GM19468 (cell line): Measurements from ENCODE around the gene EIF3M.

Source experiments
- ATAC-seq: cut with Tn5 transposase; IDR thresholded peaks from one replicate; pipeline ENCODE4 v1.9.1; 2021; ENCODE audit warnings: mild to moderate bottlenecking, moderate library complexity, moderate number of reproducible peaks; ENCODE audit not compliant: unreplicated experiment; ENCODE audit errors: extremely low read depth

Gene EIF3M

DNA sequence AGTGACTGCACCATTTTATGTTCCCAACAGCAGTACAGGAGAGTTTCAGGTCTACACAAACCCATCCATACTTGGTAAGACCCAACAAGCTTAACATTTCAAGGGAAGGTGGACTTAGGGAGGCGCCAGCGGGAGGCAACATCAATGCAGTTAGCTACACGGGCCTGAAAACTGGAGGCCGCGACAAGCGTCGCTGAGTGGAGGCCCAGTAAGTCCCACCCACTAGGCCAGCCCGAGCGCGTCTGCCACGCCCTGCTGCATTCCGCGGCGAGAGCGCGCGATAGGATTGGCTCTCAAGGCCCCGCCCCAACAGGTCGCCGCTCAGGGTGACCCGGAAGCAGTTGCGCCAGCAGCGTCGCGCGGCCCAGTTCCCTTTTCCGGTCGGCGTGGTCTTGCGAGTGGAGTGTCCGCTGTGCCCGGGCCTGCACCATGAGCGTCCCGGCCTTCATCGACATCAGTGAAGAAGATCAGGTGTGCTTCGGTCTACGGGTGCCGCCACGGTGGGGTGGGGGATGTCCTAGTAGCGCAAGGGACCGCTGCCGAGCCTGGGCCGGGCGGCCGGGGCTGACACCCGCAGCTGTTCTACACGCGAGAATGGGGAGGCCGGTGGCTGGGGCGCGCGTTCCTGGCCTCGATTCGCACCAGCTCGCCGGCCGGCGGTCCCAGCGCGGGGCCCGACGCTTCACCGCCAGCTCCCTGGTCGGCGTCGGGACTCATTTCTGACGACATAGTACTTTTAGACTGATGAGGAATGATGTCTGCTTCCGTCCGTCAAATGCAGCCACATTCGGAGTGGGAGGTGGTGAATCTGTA, at the start of gene EIF3M:
EIF3M (plus strand) TSS at position 373 of the 813 bp plus-strand sequence; CDS start at position 430, 57 bp downstream.
- peak; percentile 88 for ATAC-seq

GRCh38 chr11:32538804-32539203, 44.8 kb upstream of the EIF3M start:
- no peak for ATAC-seq

GRCh38 chr11:32549611-32550187, 33.9 kb upstream of the EIF3M start:
- no peak for ATAC-seq

DNA sequence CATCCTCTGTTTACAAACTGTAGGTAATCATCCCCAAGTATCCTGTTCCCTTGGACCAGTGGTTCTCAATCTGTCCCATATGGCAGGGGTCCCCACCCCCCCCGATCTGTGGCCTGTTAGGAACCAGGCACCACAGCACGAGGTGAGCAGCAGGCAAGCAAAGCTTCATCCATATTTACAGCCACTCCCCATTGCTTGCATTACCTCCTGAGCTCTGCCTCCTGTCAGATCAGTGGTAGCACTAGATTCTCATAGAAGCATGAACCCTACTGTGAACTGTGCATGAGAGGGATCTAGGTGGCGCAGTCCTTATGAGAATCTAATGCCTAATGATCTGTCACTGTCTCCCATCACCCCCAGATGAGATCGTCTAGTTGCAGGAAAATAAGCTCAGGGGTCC, 33.4 kb upstream of the EIF3M start:
- no peak for ATAC-seq

GRCh38 chr11:32555091-32555490, 28.5 kb upstream of the EIF3M start:
- ATAC-seq: no peak

GRCh38 chr11:32555895-32556294, 27.7 kb upstream of the EIF3M start:
- no peak for ATAC-seq

GRCh38 chr11:32561835-32562234, 21.8 kb upstream of the EIF3M start:
- ATAC-seq: no peak

DNA sequence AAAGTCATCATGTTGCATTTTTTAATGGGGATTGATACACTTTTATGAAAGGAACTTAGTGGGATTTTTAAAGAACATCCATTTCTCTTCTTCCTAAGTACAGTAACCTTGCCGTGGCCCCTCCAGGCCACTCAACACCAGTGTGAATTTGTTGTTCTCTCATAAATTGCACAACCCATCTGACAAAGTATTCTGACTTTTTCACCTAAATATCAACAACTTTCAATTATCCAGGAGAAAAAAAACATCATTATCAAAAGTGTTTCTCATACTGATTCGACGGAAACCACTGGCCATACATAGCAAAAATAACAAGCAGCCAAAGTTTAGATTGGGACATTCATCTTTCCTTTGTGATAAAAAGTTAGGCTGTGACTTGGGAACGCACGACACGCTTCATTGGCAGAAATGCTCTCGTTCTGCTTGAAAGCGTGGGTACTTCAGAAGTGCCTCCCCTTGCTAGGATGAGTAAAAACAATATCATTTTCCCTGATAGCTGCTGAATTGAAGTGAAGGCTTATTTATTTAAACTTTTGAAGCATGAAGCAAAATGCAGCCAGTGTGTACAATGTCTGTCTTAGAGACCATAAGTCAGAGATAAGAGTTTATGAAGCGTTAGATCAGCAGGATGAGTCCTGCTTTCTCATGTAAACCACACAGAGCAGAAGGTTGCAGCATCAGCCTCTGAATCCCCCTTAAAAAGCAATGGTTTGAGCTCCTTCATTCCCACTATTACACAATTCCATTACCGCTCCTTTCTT, 20.6 kb upstream of the EIF3M start:
- no peak for ATAC-seq

DNA sequence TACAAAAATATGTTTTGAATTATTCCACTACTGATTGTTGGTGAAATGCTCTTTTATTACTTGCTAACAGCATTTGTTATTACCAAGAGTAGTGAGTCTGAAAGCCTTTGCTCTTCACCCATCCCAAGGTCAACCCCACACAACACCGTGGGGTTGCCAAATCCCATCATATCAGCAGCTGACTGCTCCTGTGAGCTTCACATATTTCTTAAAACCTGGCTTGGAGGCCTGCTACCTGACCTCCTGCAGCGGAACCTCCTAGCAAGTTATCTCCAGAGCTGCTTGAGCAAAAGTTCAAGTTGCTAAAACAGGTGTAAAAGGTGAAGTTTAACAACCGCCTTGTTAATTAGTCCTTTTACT, 20.1 kb upstream of the EIF3M start:
- no peak for ATAC-seq

- no peak for ATAC-seq
Observed at GRCh38 chr11:32566517-32566916, 17.1 kb upstream of the EIF3M start.

DNA sequence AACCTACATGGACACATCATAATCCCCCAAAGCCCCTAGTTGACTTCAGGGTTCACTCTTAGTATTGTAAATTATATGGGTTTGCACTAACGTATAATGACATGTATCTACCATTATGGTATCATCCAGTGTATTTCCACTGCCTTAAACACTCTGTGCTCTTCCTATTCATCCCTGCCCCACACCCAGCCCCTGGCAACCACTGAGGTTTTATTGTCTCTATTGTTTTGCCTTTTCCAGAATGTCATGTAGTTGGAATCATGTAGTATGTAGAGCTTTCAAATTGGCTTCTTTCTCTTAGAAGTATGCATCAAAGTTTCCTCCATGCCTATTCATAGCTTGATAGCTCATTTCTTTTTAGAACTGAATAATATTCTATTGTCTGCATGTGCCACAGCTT, 16.5 kb upstream of the EIF3M start:
- no peak for ATAC-seq

- ATAC-seq: no peak
Observed at GRCh38 chr11:32569313-32569881, 14.2 kb upstream of the EIF3M start.

- ATAC-seq: no peak
Observed at GRCh38 chr11:32571039-32571438, 12.6 kb upstream of the EIF3M start.

DNA sequence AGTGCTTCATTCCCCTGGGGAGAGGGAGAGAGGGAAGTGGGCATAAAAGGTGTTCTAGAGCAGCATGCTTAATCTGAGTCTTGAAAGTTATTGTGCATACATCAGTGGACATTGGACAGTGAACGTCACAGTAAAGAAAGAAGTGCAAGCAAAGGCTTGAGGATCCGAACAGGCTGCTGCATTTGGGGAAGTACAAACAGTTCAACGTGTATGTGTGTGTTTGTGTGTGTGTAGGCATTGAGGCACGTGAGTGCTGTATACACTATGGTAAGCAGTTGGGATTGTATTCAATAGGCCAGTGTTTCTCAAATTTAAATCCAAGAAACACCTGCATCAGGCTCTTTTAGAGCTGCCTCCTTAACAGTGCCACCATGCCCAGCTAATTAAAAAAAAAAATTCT, 10.4 kb upstream of the EIF3M start:
- no peak for ATAC-seq

DNA sequence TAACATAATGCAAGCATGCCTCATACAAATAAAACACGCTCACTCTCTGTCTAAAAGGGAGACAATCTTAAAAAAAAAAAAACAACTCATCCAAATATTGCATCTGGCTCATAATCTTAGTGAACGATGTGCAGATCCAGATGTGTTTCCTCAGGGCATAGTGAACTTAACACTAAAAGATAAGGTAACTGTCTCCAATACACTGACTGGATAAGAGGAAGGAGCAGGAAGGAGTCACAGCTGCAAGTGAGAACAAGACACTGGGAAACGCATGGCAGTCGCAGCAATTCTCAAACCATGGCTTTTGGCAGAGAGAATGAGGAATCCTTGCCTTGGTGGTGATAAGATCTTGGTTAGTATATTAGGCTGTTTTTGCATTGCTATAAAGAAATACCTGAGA, 9.2 kb upstream of the EIF3M start:
- no peak for ATAC-seq

DNA sequence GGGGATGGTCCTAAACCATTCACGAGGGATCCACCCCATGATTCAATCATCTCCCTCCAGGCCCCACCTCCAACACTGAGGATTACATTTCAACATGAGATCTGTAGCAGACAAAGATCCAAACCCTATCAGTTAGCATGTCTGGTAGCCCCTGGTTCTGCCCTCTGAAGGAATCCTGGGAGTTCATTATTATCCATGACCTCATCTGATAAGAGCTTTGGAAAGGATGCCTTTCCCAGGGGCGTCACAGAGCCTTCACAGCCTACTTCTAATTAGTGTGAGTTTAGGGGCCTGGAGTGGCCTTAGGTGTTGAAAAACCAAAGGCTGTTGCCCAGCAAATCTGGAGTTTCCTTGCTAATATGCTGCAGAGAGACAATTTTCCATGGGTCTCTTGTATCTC, 8.6 kb upstream of the EIF3M start:
- no peak for ATAC-seq

GRCh38 chr11:32576456-32576855, 7.2 kb upstream of the EIF3M start:
- no peak for ATAC-seq

DNA sequence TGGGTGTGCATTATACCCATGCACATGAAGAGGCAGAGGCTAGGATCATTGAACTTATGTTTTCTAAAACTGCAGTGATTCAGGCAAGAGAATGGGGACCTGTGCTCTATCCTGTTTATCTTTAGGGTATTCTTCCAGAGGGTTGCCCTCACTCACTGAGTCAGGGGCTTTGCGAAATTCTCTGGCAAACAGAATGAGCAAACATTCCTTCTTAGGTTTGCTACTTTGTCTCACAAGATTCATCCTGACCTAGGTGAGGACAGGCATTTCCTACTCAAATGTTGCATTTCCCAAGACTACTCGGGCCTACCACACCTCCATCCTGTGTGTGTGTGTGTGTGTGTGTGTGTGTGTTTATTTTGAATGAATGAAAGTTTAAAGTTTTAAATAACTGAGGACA, 2.7 kb upstream of the EIF3M start:
- no peak for ATAC-seq

- no peak for ATAC-seq
Observed at GRCh38 chr11:32581556-32581955, 2.1 kb upstream of the EIF3M start.

- ATAC-seq: no peak
Observed at GRCh38 chr11:32584921-32585320, 1.3 kb downstream of the EIF3M start.

GRCh38 chr11:32586576-32587190, 3.1 kb downstream of the EIF3M start:
- ATAC-seq: no peak
